ENCODE measurements around the gene GRID2.

DNA sequence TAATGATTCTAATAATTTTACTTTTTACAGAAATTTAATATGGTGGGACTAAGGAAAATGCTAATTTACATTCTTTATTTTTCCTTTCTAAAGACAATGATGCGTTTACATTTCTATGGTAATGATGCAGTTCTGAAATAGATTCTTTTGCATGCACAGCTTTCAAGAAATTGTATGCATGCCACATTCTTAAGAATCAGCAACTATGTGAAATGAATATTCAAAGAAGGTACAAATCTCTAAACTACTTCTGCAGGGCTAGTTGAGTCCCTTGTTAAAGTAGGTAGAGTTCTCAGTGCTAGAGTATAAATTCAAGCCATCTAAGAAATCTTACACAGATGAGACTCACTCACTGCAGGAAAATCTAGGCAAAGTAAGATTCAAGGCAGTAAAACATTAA, 24.5 kb upstream of the GRID2 start:
- TF ChIP-seq CTCF (conservative IDR thresholded peaks at IDR 0.05) (no peak), ZFX (IDR thresholded peaks at IDR 0.05) (no peak)
